ENCODE results near the gene UBN2.
"Not testable (repeated sequence)": the region's sequence is repeated elsewhere in the genome, so short reads cannot be mapped to it uniquely, and the experiment has no call there.

UBN2 gene

DNA sequence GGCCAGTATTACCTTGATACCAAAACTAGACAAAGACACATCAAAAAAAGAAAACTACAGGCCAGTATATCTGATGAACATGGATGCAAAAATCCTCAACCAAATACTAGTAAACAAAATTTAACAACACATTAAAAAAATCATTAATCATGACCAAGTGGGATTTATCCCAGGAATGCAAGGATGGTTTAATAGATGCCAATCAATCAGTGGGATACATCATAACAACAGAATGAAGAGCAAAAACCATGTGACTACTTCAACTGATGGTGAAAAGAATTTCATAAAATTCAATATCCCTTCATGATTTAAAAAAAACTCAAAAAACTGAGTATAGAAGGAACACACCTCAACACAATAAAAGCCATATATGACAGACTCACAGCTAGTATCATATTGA, 25.2 kb upstream of the UBN2 start:
- Histone ChIP-seq H2AFZ (ENCODE audit: low read length) (no peak overlapping the region), H3K4me2 (ENCODE audit: low read length) (no peak overlapping the region), H3K27ac (ENCODE audit: low read depth, low read length, poor library complexity, severe bottlenecking) (no peak overlapping the region), H3K4me1 (ENCODE audit: insufficient read depth, low read length, severe bottlenecking) (no peaks in the 10 kb centered on the region), H3K4me3 (ENCODE audit: low read depth, low read length, poor library complexity, severe bottlenecking) (no peak overlapping the region), H3K27me3 (ENCODE audit: insufficient read depth, low read length) (no peaks in the 10 kb centered on the region), H3K9ac (ENCODE audit: low read length) (no peak overlapping the region), H3K9me3 (ENCODE audit: low read length) (peaks cover 3% of the 10 kb centered on the region; the same call in 1 of the 2 replicates), H3F3A (ENCODE audit: insufficient read depth, low read length) (no peaks in the 10 kb centered on the region), H4K20me1 (ENCODE audit: insufficient read depth, low read length) (no peaks in the 10 kb centered on the region), H3K9me2 (ENCODE audit: low read depth, low read length) (no peaks in the 10 kb centered on the region), H3K79me2 (ENCODE audit: insufficient read depth, low read length) (no peaks in the 10 kb centered on the region), H3K36me3 (ENCODE audit: insufficient read depth, low read length) (no peaks in the 10 kb centered on the region)
- TF ChIP-seq, protein P1, sequence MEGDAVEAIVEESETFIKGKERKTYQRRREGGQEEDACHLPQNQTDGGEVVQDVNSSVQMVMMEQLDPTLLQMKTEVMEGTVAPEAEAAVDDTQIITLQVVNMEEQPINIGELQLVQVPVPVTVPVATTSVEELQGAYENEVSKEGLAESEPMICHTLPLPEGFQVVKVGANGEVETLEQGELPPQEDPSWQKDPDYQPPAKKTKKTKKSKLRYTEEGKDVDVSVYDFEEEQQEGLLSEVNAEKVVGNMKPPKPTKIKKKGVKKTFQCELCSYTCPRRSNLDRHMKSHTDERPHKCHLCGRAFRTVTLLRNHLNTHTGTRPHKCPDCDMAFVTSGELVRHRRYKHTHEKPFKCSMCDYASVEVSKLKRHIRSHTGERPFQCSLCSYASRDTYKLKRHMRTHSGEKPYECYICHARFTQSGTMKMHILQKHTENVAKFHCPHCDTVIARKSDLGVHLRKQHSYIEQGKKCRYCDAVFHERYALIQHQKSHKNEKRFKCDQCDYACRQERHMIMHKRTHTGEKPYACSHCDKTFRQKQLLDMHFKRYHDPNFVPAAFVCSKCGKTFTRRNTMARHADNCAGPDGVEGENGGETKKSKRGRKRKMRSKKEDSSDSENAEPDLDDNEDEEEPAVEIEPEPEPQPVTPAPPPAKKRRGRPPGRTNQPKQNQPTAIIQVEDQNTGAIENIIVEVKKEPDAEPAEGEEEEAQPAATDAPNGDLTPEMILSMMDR (IDR thresholded peaks at IDR 0.05; ENCODE audit: low read length), result no peak
- TF ChIP-seq EZH2 (IDR thresholded peaks at IDR 0.05; ENCODE audit: borderline replicate concordance, low read length), result no peak

DNA sequence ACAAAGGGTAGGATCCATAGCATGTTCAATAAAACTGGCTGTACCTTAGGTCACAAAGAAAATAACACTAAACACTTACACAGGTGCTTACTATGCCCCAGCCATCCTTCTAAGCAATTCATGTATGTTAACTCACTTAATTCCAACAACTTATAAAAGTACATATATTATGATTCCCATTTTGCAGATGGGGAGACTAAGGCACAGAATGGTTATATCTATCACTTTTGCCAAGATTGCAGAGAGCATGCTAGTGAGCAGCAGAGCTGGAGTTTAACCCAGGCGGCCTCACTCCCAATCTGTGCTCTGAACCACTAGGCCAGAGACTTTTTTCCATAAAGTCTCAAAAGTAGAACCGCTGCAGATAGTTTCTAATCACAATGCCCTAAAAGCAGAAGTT, 18.9 kb upstream of the UBN2 start:
- Histone ChIP-seq H3K27me3 (ENCODE audit: insufficient read depth, low read length) (no peaks in the 10 kb centered on the region), H3K4me2 (ENCODE audit: low read length) (no peak overlapping the region), H3K9me3 (ENCODE audit: low read length) (peaks cover under 1% of the 10 kb centered on the region; the same call in 1 of the 2 replicates), H3K4me3 (ENCODE audit: low read depth, low read length, poor library complexity, severe bottlenecking) (no peak overlapping the region), H3K4me1 (ENCODE audit: insufficient read depth, low read length, severe bottlenecking) (no peaks in the 10 kb centered on the region), H3K9ac (ENCODE audit: low read length) (no peak overlapping the region), H3K36me3 (ENCODE audit: insufficient read depth, low read length) (no peaks in the 10 kb centered on the region), H3K79me2 (ENCODE audit: insufficient read depth, low read length) (no peaks in the 10 kb centered on the region), H2AFZ (ENCODE audit: low read length) (no peak overlapping the region), H4K20me1 (ENCODE audit: insufficient read depth, low read length) (no peaks in the 10 kb centered on the region), H3K27ac (ENCODE audit: low read depth, low read length, poor library complexity, severe bottlenecking) (no peak overlapping the region), H3K9me2 (ENCODE audit: low read depth, low read length) (no peaks in the 10 kb centered on the region), H3F3A (ENCODE audit: insufficient read depth, low read length) (no peaks in the 10 kb centered on the region)
- TF ChIP-seq, protein P1 (IDR thresholded peaks at IDR 0.05; ENCODE audit: low read length), result no peak
- no peak for TF ChIP-seq EZH2 (IDR thresholded peaks at IDR 0.05; ENCODE audit: borderline replicate concordance, low read length)

DNA sequence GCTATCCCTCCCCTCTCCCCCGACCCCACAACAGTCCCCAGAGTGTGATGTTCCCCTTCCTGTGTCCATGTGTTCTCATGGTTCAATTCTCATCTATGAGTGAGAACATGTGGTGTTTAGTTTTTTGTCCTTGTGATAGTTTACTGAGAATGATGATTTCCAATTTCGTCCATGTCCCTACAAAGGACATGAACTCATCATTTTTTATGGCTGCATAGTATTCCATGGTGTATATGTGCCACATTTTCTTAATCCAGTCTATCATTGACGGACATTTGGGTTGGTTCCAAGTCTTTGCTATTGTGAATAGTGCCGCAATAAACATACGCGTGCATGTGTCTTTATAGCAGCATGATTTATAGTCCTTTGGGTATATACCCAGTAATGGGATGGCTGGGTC, 17.5 kb upstream of the UBN2 start:
- H3K9me3 ChIP-seq (ENCODE audit: low read length); H3K4me3 ChIP-seq (ENCODE audit: low read depth, low read length, poor library complexity, severe bottlenecking); H3K79me2 ChIP-seq (ENCODE audit: insufficient read depth, low read length); H2AFZ ChIP-seq (ENCODE audit: low read length); H3K27me3 ChIP-seq (ENCODE audit: insufficient read depth, low read length); H3K9ac ChIP-seq (ENCODE audit: low read length); H3K4me1 ChIP-seq (ENCODE audit: insufficient read depth, low read length, severe bottlenecking); H3K9me2 ChIP-seq (ENCODE audit: low read depth, low read length); H3K36me3 ChIP-seq (ENCODE audit: insufficient read depth, low read length); H3K27ac ChIP-seq (ENCODE audit: low read depth, low read length, poor library complexity, severe bottlenecking); H3F3A ChIP-seq (ENCODE audit: insufficient read depth, low read length); H4K20me1 ChIP-seq (ENCODE audit: insufficient read depth, low read length); H3K4me2 ChIP-seq (ENCODE audit: low read length): not testable (repeated sequence)

DNA sequence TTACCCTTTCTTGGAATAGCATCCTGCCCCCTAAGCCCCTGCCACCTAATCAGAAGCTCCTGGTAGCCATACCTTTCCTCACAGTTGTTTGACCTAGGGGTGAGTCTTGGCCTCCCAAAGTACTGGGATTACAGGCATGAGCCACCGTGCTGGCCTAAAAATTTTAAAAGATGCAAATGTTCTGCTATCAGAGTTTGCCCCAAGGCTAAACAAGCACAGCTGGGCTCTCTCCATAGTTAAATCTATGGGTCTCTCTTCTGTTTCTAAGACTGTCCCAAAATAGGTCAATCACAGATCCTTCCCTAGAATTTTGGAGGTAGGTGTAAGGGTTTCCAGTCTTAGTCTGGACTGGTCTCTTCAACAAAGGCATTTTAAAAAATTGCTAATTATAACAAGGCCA, 12.9 kb upstream of the UBN2 start:
- no peak overlapping the region for H2AFZ ChIP-seq (ENCODE audit: low read length)
- no peaks in the 10 kb centered on the region for H3K9me2 ChIP-seq (ENCODE audit: low read depth, low read length)
- no peak overlapping the region for H3K4me2 ChIP-seq (ENCODE audit: low read length)
- no peak overlapping the region for H3K4me3 ChIP-seq (ENCODE audit: low read depth, low read length, poor library complexity, severe bottlenecking)
- H3K27me3 ChIP-seq (ENCODE audit: insufficient read depth, low read length), result no peaks in the 10 kb centered on the region
- no peaks in the 10 kb centered on the region for H4K20me1 ChIP-seq (ENCODE audit: insufficient read depth, low read length)
- no peak overlapping the region for H3K27ac ChIP-seq (ENCODE audit: low read depth, low read length, poor library complexity, severe bottlenecking)
- H3K4me1 ChIP-seq (ENCODE audit: insufficient read depth, low read length, severe bottlenecking), result no peaks in the 10 kb centered on the region
- TF ChIP-seq EZH2 (IDR thresholded peaks at IDR 0.05; ENCODE audit: borderline replicate concordance, low read length), result no peak
- TF ChIP-seq, protein P1 (IDR thresholded peaks at IDR 0.05; ENCODE audit: low read length), result no peak
- H3K9me3 ChIP-seq (ENCODE audit: low read length), result no peaks in the 10 kb centered on the region
- no peaks in the 10 kb centered on the region for H3K36me3 ChIP-seq (ENCODE audit: insufficient read depth, low read length)
- H3K79me2 ChIP-seq (ENCODE audit: insufficient read depth, low read length), result no peaks in the 10 kb centered on the region
- H3K9ac ChIP-seq (ENCODE audit: low read length), result no peak overlapping the region
- no peaks in the 10 kb centered on the region for H3F3A ChIP-seq (ENCODE audit: insufficient read depth, low read length)

Measured in OCI-LY1 (cell line).